Measurements from ENCODE around the gene GIGYF2. TPM values are rescaled to one million over a fixed set of nuclear protein-coding genes. Genes with fewer than 3 reads are reported as not detected.
A peak's percentile ranks its signal among the peaks of the same experiment; 100 is the strongest.

Gene GIGYF2
- total and polyA plus RNA-seq, 2 donors from 2014 or later: 13.5 to 79.8 TPM

- no peak overlapping the region for H3K27ac ChIP-seq (ENCODE audit: low read depth in 2 of 2, low read length in 2 of 2)
- H3K4me3 ChIP-seq (ENCODE audit: low read length in 3 of 3): no peak overlapping the region
- DNase-seq (peak in 2 of 5 donors; percentile 27 to 29), FAIRE-seq (no peak)
- intact Hi-C loops (cut with DNase I): no loop called here
- peaks cover 0 to 4% (median 0%) of the 10 kb centered on the region in 3 donors for H3K4me1 ChIP-seq (ENCODE audit: control insufficient read depth in 2 of 3, insufficient read depth in 2 of 3, low read depth in 1 of 3, low read length in 3 of 3)
- TF ChIP-seq CTCF (IDR thresholded peaks at IDR 0.05; ENCODE audit: borderline replicate concordance, extremely low read depth, insufficient read depth): no peak
- H3K9me3 ChIP-seq (ENCODE audit: control insufficient read depth in 2 of 3, insufficient read depth in 1 of 3, low read length in 3 of 3): no peaks in the 10 kb centered on the region
- no peaks in the 10 kb centered on the region for H3K27me3 ChIP-seq (ENCODE audit: control insufficient read depth, insufficient read depth, low read length)
- H3K36me3 ChIP-seq (ENCODE audit: control insufficient read depth in 2 of 3, insufficient read depth in 3 of 3, low read length in 3 of 3): peaks cover 5 to 53% (median 20%) of the 10 kb centered on the region in 3 donors
- no peak overlapping the region for H3K9ac ChIP-seq (ENCODE audit: low read length in 3 of 3)
These were observed 134.4 kb downstream of the GIGYF2 start for GRCh38 chr2:232831496-232831895.

- Histone ChIP-seq H3K36me3 (ENCODE audit: control insufficient read depth in 2 of 3, insufficient read depth in 3 of 3, low read length in 3 of 3) (peaks cover 5 to 61% (median 26%) of the 10 kb centered on the region in 3 donors), H3K27ac (ENCODE audit: low read depth in 2 of 2, low read length in 2 of 2) (no peak overlapping the region), H3K27me3 (ENCODE audit: control insufficient read depth, insufficient read depth, low read length) (no peaks in the 10 kb centered on the region), H3K9ac (ENCODE audit: low read length in 3 of 3) (no peak overlapping the region), H3K9me3 (ENCODE audit: control insufficient read depth in 2 of 3, insufficient read depth in 1 of 3, low read length in 3 of 3) (no peaks in the 10 kb centered on the region), H3K4me3 (ENCODE audit: low read length in 3 of 3) (no peak overlapping the region), H3K4me1 (ENCODE audit: control insufficient read depth in 2 of 3, insufficient read depth in 2 of 3, low read depth in 1 of 3, low read length in 3 of 3) (peaks cover 0 to 4% (median 4%) of the 10 kb centered on the region in 3 donors)
- intact Hi-C loops (cut with DNase I): no loop called here
- FAIRE-seq (no peak), DNase-seq (no peak)
- TF ChIP-seq CTCF (IDR thresholded peaks at IDR 0.05; ENCODE audit: borderline replicate concordance, extremely low read depth, insufficient read depth): no peak
These were observed 136.7 kb downstream of the GIGYF2 start for GRCh38 chr2:232833830-232834229.

- FAIRE-seq (no peak), DNase-seq (no peak)
- Histone ChIP-seq H3K36me3 (ENCODE audit: control insufficient read depth in 2 of 3, insufficient read depth in 3 of 3, low read length in 3 of 3) (peaks cover 5 to 62% (median 38%) of the 10 kb centered on the region in 3 donors), H3K9ac (ENCODE audit: low read length in 3 of 3) (no peak overlapping the region), H3K27ac (ENCODE audit: low read depth in 2 of 2, low read length in 2 of 2) (no peak overlapping the region), H3K4me3 (ENCODE audit: low read length in 3 of 3) (no peak overlapping the region), H3K9me3 (ENCODE audit: control insufficient read depth in 2 of 3, insufficient read depth in 1 of 3, low read length in 3 of 3) (no peaks in the 10 kb centered on the region), H3K27me3 (ENCODE audit: control insufficient read depth, insufficient read depth, low read length) (no peaks in the 10 kb centered on the region), H3K4me1 (ENCODE audit: control insufficient read depth in 2 of 3, insufficient read depth in 2 of 3, low read depth in 1 of 3, low read length in 3 of 3) (peaks cover 0 to 4% (median 3%) of the 10 kb centered on the region in 3 donors)
- TF ChIP-seq CTCF (IDR thresholded peaks at IDR 0.05; ENCODE audit: borderline replicate concordance, extremely low read depth, insufficient read depth): no peak
- intact Hi-C loops (cut with DNase I): no loop called here
These were observed 138.6 kb downstream of the GIGYF2 start for GRCh38 chr2:232835687-232836208.

- Histone ChIP-seq H3K4me3 (ENCODE audit: low read length in 3 of 3) (no peak overlapping the region), H3K9me3 (ENCODE audit: control insufficient read depth in 2 of 3, insufficient read depth in 1 of 3, low read length in 3 of 3) (no peaks in the 10 kb centered on the region), H3K27ac (ENCODE audit: low read depth in 2 of 2, low read length in 2 of 2) (no peak overlapping the region), H3K36me3 (ENCODE audit: control insufficient read depth in 2 of 3, insufficient read depth in 3 of 3, low read length in 3 of 3) (peaks cover 3 to 58% (median 32%) of the 10 kb centered on the region in 3 donors), H3K9ac (ENCODE audit: low read length in 3 of 3) (no peak overlapping the region), H3K4me1 (ENCODE audit: control insufficient read depth in 2 of 3, insufficient read depth in 2 of 3, low read depth in 1 of 3, low read length in 3 of 3) (peaks cover 0 to 4% (median 0%) of the 10 kb centered on the region in 3 donors), H3K27me3 (ENCODE audit: control insufficient read depth, insufficient read depth, low read length) (no peaks in the 10 kb centered on the region)
- intact Hi-C loops (cut with DNase I): no loop called here
- FAIRE-seq: no peak
- no peak for TF ChIP-seq CTCF (IDR thresholded peaks at IDR 0.05; ENCODE audit: borderline replicate concordance, extremely low read depth, insufficient read depth)
- no peak for DNase-seq
These were observed 139.8 kb downstream of the GIGYF2 start for GRCh38 chr2:232836934-232837333.
